GM06990 (cell line): Measurements from ENCODE around the gene BABAM2.

ENCODE experiments used
- DNase-seq: peaks from one replicate; pipeline ENCODE4 v3.0.0-alpha.2; 2011; ENCODE audit not compliant: insufficient read length; ENCODE audit errors: extremely low read depth
- H3K27me3 ChIP-seq: replicated peaks from 2 replicates; pipeline ENCODE4 v1.6.0; 2011; ENCODE audit warnings: low read length; ENCODE audit not compliant: control insufficient read depth, insufficient read depth
- H3K36me3 ChIP-seq: 2 replicates; pipeline ENCODE4 v1.5.1; 2011; ENCODE audit warnings: low read length; ENCODE audit not compliant: control insufficient read depth, insufficient read depth
- H3K4me3 ChIP-seq: replicated peaks from 2 replicates; pipeline ENCODE4 v1.5.1; 2011; ENCODE audit warnings: low read depth, mild to moderate bottlenecking, control low read depth, low read length
- TF ChIP-seq, protein P1 (sequence below): IDR thresholded peaks from 2 replicates; pipeline ENCODE4 v1.5.1; 2011; ENCODE audit warnings: low read length, control low read depth, mild to moderate bottlenecking, inconsistent platforms; ENCODE audit not compliant: insufficient read depth, poor library complexity, severe bottlenecking

BABAM2 gene

DNA sequence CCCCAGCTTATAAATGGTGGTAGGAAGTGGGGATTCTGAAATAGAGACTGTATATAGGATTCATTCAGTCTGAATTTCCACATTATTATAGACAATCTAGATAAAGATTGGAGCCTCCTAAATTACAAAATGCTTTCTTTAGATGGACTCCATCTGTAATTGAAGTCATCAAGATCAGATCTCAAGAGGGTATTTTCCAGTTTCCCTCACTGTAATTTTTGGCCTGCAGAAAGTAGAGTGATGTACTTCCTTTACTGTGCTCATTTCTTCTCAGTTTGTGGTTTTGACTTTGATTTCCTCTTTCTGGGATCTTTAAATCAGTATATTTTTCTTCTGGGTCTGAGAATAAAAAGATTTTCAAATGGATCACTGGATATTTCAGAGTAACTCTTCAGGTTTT lies 7.2 kb downstream of the BABAM2 start:
- TF ChIP-seq, protein P1, sequence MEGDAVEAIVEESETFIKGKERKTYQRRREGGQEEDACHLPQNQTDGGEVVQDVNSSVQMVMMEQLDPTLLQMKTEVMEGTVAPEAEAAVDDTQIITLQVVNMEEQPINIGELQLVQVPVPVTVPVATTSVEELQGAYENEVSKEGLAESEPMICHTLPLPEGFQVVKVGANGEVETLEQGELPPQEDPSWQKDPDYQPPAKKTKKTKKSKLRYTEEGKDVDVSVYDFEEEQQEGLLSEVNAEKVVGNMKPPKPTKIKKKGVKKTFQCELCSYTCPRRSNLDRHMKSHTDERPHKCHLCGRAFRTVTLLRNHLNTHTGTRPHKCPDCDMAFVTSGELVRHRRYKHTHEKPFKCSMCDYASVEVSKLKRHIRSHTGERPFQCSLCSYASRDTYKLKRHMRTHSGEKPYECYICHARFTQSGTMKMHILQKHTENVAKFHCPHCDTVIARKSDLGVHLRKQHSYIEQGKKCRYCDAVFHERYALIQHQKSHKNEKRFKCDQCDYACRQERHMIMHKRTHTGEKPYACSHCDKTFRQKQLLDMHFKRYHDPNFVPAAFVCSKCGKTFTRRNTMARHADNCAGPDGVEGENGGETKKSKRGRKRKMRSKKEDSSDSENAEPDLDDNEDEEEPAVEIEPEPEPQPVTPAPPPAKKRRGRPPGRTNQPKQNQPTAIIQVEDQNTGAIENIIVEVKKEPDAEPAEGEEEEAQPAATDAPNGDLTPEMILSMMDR, result no peak
- H3K36me3 ChIP-seq, result peaks cover 5% of the 10 kb centered on the region
- no peaks in the 10 kb centered on the region for H3K27me3 ChIP-seq
- no peak overlapping the region for H3K4me3 ChIP-seq
- DNase-seq, result no peak

DNA sequence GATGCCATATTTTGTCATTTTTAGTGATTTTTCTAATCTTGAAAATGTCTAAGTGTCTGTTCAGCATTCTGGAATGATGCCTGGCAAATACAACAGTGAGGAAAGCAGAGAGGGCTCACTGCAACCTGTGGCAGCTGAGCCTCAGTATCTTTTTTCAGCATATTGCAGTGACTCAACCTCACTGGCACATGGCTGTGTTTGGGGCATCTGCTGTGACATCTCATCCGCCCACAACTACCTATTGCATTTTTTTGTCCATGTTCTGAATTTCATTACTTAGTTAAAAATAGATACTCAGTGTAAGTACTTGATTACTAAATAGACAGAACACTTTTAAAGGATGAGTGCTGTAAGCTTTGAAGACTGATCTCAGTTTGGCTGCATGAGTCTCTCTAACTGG lies 10.7 kb downstream of the BABAM2 start:
- TF ChIP-seq, protein P1, result no peak
- Histone ChIP-seq H3K4me3 (no peak overlapping the region), H3K36me3 (peaks cover 5% of the 10 kb centered on the region), H3K27me3 (no peaks in the 10 kb centered on the region)
- DNase-seq, result no peak

DNA sequence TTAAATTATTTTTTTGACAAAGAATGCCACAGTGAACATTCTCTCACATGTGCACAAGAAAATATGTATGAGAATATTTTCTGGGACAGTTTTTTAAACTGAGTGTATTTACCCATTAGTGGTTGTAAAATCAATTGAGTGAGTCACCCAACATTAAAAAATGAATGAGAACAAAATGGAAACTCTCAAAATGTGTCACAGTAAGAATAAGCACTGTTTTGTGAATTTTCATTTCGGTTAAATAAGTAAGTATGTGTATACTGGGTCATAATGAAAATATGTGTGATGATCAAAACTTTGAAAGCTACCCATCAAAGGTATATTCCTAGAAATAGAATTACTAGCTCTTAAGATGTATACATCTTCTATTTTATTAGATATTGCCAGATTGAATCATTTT lies 11.6 kb downstream of the BABAM2 start:
- TF ChIP-seq, protein P1, result no peak
- no peaks in the 10 kb centered on the region for H3K27me3 ChIP-seq
- H3K4me3 ChIP-seq, result no peak overlapping the region
- no peak for DNase-seq
- H3K36me3 ChIP-seq, result no peaks in the 10 kb centered on the region; the same call in 1 of the 2 replicates

DNA sequence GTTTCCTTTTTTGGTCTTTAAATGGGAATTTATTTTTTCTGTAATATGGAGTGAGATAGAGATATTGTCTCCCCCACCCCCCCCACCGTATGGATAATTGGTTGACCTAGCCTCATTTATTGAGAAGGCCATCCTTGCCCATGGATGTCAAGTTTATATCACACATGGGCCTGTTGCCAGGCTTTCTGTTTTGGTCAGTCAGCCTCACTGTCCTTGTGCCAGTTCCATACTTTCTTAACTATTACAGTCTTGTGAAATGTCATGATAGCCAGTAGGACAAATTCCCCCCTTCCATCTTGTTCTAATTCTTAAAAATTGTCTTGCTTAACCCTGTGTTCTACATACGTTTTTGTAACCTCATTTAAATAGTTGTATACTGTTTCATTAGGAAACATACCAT lies 12.5 kb downstream of the BABAM2 start:
- no peaks in the 10 kb centered on the region for H3K27me3 ChIP-seq
- no peak for DNase-seq
- no peak overlapping the region for H3K4me3 ChIP-seq
- no peaks in the 10 kb centered on the region; the same call in 1 of the 2 replicates for H3K36me3 ChIP-seq
- TF ChIP-seq, protein P1, result no peak

DNA sequence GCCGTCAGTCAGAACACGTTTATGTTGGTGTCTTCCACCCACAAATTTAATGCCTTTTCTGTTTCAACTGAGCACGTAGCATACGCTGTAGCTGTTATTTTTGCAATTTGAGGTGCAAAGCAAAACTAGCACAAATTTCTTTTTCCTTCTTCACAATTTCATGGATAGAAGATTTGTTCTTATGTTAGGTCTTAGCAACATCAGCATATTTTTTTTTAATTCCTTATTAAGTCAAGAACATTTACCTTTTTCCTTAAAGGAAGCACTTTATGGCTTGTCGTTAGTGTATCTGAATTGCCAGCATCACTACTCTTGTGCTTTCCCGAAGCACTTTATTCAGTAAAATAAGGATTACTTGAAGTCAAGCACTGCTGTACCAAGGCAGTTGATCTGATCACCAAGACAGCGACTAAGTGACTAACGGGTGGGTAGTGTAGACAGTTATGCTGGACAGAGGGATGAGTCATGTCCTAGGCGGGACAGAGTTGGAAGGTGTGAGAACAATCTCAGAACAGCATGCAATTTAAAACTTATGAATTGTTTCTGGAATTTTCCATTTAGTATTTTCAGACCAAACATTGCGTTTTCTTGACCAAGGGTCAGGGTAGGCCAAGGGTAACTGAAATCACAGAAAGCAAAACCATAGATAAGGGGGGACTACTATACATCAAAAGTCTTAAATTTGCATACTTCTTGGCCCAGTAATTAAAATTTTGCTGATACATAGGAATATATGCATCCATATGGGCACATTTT lies 13.3 kb downstream of the BABAM2 start:
- Histone ChIP-seq H3K36me3 (no peaks in the 10 kb centered on the region; the same call in 1 of the 2 replicates), H3K27me3 (no peaks in the 10 kb centered on the region), H3K4me3 (no peak overlapping the region)
- no peak for DNase-seq
- TF ChIP-seq, protein P1, result no peak

DNA sequence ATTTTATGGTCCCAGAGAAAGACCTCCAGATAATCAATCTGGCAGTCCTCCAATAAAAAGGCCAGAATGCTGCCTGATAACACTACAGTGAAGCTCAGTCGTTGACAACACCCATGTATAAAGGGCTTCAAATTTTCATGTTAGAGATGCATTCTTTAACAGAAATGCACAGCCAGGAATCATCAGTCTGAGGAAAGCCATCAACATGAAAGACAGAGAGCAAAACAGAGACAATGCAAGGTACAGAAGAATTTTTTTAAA lies 13.8 kb downstream of the BABAM2 start:
- Histone ChIP-seq H3K27me3 (no peaks in the 10 kb centered on the region), H3K36me3 (no peaks in the 10 kb centered on the region; the same call in 1 of the 2 replicates), H3K4me3 (no peak overlapping the region)
- no peak for DNase-seq
- TF ChIP-seq, protein P1, result no peak
